HG02571 (cell line): ENCODE results near the gene CETN1.

Experiments used
- ATAC-seq: cut with Tn5 transposase; IDR thresholded peaks from one replicate; pipeline ENCODE4 v1.9.1; 2021; ENCODE audit warnings: mild to moderate bottlenecking, moderate library complexity; ENCODE audit not compliant: unreplicated experiment

CETN1 gene

GRCh38 chr18:621291-622043 is 41.3 kb downstream of the CETN1 start:
- ATAC-seq, result no peak

GRCh38 chr18:622289-622688 is 42.1 kb downstream of the CETN1 start:
- ATAC-seq, result no peak

DNA sequence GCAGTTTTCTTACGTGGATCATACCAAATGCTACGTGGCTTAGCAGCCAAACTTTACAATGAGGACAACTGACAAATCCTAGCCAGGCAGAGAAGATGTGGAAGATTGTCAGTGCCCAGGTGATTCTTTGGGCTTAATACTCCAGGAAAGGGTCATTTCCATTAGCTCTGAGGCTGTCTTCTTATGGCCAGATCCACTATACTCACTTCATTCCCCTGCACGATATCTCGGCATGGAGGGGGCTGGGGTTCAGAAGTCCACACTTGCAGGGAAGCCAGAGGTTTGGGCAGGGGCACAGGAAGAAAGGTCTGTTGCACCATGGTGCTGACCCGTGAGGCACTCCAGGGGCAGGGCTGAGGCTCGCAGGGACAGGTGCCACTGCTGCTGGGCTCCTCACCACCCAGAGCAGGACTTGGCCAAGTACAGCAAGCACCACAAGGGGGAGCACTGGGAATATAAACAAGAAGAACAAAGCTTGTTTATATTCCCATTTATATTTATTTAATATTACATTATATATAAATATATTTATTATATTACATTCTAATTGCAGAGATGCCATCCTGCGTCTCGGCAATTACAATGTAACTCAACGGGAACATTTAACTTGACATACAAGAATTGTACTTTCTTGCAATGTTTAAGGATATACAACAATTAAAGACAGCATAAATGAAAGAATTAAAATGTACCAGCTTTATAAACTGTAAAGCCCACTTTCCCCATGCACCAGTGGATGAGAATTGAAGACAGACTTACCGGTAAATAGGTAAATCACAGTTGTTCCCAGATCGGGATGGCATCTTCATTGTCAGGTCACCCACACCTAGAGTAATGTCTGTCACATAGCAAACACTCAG is 43.8 kb downstream of the CETN1 start:
- ATAC-seq, result no peak

DNA sequence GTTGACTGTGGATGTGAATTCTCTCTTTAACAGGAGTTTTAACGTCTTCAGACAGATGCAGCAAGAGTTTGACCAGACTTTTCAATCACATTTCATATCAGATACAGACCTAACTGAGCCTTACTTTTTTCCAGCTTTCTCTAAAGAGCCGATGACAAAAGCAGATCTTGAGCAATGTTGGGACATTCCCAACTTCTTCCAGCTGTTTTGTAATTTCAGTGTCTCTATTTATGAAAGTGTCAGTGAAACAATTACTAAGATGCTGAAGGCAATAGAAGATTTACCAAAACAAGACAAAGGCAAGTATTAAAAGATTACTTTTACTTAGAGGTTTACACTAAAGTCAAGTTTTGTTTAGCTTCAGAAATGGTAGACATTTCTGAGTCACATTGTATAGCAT is 47.1 kb downstream of the CETN1 start:
- no peak for ATAC-seq

- ATAC-seq, result no peak
These were observed 49.3 kb downstream of the CETN1 start for GRCh38 chr18:629269-630150.

DNA sequence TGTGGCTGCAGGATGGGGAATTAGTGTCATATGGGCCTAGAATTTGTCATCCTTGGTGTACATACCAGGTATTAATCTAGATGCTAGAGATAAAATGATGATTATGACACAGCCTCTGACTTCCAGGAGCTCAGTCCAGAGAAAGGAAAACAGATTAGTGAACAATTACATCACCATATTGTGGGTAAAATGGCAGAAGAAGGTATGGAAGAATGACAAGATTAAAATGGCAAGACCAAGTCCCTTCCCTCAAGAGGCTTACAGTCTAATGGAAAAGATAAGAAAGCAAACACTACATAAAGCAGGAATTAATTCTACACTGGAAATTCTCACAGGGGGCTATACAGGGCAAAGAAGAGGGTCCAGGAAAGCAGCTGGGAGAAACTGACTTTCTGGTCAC is 51.4 kb downstream of the CETN1 start:
- ATAC-seq, result no peak
